GM18909 (cell line): ENCODE results near the gene NOL12.
A peak's percentile ranks its signal among the peaks of the same experiment; 100 is the strongest.
"Not testable (repeated sequence)": the region's sequence is repeated elsewhere in the genome, so short reads cannot be mapped to it uniquely, and the experiment has no call there.

Experiments
- ATAC-seq: cut with Tn5 transposase; IDR thresholded peaks from one replicate; pipeline ENCODE4 v1.9.1; 2021; ENCODE audit warnings: mild to moderate bottlenecking; ENCODE audit not compliant: unreplicated experiment, poor library complexity

NOL12 gene, protein sequence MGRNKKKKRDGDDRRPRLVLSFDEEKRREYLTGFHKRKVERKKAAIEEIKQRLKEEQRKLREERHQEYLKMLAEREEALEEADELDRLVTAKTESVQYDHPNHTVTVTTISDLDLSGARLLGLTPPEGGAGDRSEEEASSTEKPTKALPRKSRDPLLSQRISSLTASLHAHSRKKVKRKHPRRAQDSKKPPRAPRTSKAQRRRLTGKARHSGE

GRCh38 chr22:37686002-37686982, at the start of gene NOL12:
Gene NOL12, plus strand, starts transcription at chr22:37686343. Its CDS starts 50 bp downstream, at chr22:37686393.
- peak; percentile 70 for ATAC-seq

- ATAC-seq, result no peak
Measured at GRCh38 chr22:37636949-37637273, 49.2 kb upstream of the NOL12 start.

- ATAC-seq, result no peak
Measured at GRCh38 chr22:37638391-37639069, 47.6 kb upstream of the NOL12 start.

DNA sequence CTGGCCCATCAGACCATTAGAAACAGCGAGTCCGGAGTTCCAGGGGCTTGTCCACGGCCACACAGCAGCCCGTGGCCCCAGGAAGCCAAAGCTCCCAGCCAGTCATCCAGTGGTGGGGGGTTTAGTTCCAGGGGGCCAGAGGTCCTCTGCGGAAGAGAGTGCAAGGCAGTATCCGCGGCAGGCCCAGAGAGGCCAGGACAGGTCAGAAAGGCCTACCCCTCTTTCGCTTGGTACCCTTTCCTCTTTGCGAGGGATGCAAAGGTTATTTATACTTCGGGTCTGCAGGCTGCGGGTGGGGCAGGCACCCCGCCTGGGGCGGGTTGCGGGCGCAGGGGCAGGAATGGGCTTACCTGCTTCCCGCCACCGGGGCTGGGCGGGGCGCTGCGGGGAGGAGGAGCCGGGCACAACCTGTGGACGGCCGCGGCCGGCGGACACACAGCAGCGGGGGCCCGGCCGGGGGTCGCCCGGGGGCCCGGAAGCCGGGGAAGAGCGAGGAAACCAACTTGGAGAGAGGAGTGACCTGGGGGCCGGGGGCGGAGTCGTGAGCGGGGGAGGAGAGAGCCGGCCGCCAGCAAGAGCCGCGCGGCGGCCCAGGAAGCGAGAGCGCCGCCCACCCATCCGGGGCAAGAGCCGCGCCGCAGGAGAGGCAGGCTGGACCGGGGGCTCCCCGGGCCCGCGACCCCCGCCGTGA, 46.9 kb upstream of the NOL12 start, which contains the start of gene SH3BP1:
TSS of gene SH3BP1 (plus strand) at position 600 of the 691 bp plus-strand sequence. CDS start 119 bp downstream, outside the sequence.
- no peak for ATAC-seq

- ATAC-seq, result no peak
Measured at GRCh38 chr22:37639771-37640590, 46.2 kb upstream of the NOL12 start.

- ATAC-seq, result no peak
Measured at GRCh38 chr22:37640591-37641560, 45.3 kb upstream of the NOL12 start.

- no peak for ATAC-seq
Measured at GRCh38 chr22:37641561-37641949, 44.6 kb upstream of the NOL12 start.

GRCh38 chr22:37643225-37643847, 42.8 kb upstream of the NOL12 start:
- peak; percentile 41 for ATAC-seq

- ATAC-seq, result no peak
Measured at GRCh38 chr22:37647317-37647716, 38.8 kb upstream of the NOL12 start.

GRCh38 chr22:37647928-37648327, 38.2 kb upstream of the NOL12 start:
- no peak for ATAC-seq

- no peak for ATAC-seq
Measured at GRCh38 chr22:37650463-37651136, 35.5 kb upstream of the NOL12 start.

- no peak for ATAC-seq
Measured at GRCh38 chr22:37654563-37655251, 31.4 kb upstream of the NOL12 start.

- no peak for ATAC-seq
Measured at GRCh38 chr22:37655252-37655563, 30.9 kb upstream of the NOL12 start.

GRCh38 chr22:37656583-37656982, 29.6 kb upstream of the NOL12 start:
- ATAC-seq, result not testable (repeated sequence)

DNA sequence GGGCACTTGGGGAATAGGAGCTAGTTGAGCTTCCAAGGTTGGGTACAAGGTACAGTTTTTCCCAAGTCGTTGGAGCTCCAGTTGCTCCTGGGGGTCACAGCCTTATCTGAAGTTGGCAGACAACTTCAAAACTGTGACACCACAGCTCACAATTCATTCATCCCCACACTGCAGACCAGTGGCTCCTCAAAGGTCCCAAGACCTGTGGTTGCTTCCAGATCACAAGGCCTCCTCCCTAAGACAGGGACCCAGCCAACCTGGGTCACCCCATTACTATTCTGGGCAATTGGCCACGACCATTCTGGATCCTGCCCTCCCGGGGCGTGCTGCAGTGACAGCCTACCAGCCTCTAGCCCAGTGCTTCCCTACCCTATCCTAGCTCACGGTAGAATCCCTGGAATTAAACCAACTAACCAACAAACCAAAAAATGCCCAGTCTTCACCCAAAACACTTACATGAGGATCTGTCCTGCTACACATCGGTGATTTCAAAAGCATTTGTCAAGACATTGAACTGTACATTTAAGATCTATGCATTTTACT, 28.5 kb upstream of the NOL12 start:
- no peak for ATAC-seq

DNA sequence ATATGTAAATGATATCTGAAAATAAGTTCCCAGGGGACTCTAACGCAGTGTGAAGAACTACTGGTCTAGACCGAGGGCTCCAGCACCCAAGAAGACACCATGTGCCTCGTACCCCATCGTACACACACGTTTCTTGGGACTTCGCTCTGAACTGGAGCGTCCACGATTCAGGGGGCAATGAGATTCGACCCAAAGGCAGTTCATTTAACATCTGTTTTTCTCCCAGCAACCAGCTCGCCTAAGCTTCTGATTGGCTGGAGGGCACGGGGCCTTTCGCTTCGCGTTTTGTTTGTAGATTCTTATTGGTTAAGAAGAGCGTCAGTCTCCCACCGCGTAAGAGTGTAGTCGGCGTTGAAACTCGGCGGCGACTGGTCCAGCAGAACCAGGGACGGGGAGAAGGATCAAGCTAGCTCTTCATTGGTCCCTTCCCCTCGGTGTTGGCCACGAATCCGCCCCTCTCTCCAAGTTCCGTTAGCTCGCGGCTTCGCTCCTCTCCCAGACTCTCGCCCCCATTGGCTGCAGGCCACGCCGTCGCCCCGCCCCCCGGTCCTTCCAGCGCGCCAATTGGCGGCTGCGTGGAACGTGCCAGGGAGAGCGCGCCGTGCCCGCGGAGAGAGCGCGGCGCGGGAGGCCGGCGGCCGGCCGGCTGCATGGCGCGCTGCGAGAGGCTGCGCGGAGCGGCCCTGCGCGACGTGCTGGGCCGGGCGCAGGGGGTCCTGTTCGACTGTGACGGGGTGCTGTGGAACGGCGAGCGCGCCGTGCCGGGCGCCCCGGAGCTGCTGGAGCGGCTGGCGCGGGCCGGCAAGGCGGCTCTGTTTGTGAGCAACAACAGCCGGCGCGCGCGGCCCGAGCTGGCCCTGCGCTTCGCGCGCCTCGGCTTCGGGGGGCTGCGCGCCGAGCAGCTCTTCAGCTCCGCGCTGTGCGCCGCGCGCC, 27.7 kb upstream of the NOL12 start, which contains the start of gene PDXP:
TSS of gene PDXP (plus strand) at position 591 of the 933 bp plus-strand sequence. CDS start at position 651, 60 bp downstream.
- peak; percentile 82 for ATAC-seq
